ENCODE measurements around the gene INAVA. TPM values are rescaled to one million over a fixed set of nuclear protein-coding genes. Genes with fewer than 3 reads are reported as not detected.

INAVA gene
- total RNA-seq, 1 experiment from 2014 or later = 36.8 TPM

DNA sequence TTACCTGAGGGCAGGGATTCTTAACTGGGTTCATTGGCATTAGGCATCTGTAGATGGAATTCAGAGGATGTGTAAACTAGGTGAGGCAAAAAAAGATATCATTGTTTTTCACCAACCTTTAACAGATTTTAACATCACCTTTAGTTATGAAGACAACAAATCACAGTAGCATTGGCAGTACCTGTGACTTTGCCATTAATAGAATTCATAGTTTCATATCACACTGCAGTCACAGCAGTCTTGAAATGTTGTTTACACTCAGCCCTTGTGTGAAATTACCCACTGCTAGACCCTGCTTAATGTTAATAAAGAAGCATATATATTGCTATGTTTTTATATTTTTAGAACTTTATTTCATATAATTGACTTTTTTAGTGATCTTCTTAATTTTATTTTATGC is 1.7 kb upstream of the INAVA start:
- Histone ChIP-seq H2BK20ac (ENCODE audit: low read depth, low read length, poor library complexity, severe bottlenecking) (no peak overlapping the region), H3K9ac (ENCODE audit: extremely low read depth, insufficient read length, low read length) (peak overlapping the region; percentile 98), H2BK12ac (ENCODE audit: insufficient read length, low read depth, low read length) (no peak overlapping the region), H3K18ac (ENCODE audit: insufficient read length, low read depth, low read length) (no peak overlapping the region), H4K8ac (replicated peaks; ENCODE audit: insufficient read length, low read depth, low read length) (no peak overlapping the region), H3K56ac (ENCODE audit: insufficient read length, low read depth, low read length) (no peak overlapping the region), H3K9me3 (ENCODE audit: control insufficient read depth, low read depth, low read length) (no peaks in the 10 kb centered on the region), H3K23ac (ENCODE audit: insufficient read length, low read depth, low read length) (no peak overlapping the region), H3K79me2 (ENCODE audit: insufficient read depth, low read length) (peaks cover 22% of the 10 kb centered on the region; the same call in 1 of the 2 replicates), H4K5ac (ENCODE audit: insufficient read length, low read depth, low read length) (no peak overlapping the region), H4K91ac (ENCODE audit: insufficient read length, low read depth, low read length) (no peak overlapping the region), H3T11ph (ENCODE audit: low read length) (no peak overlapping the region), H3K14ac (ENCODE audit: insufficient read depth, low read length) (no peak overlapping the region), H3K27me3 (ENCODE audit: insufficient read depth, low read length) (no peaks in the 10 kb centered on the region), H3K4me1 (ENCODE audit: insufficient read depth, low read length) (peaks cover 24% of the 10 kb centered on the region), H2AFZ (ENCODE audit: low read length) (no peak overlapping the region), H2BK120ac (ENCODE audit: low read depth, low read length, poor library complexity, severe bottlenecking) (no peak overlapping the region), H2AK5ac (ENCODE audit: insufficient read length, low read length) (no peak overlapping the region), H2BK5ac (ENCODE audit: insufficient read length, low read length) (no peak overlapping the region), H3K4ac (ENCODE audit: low read depth, low read length) (no peak overlapping the region), H3K27ac (ENCODE audit: insufficient read length, low read depth, low read length) (no peak overlapping the region), H3K4me2 (ENCODE audit: insufficient read depth, insufficient read length, low read length) (peak overlapping the region; percentile 95), H3K23me2 (ENCODE audit: insufficient read length, low read depth, low read length, poor library complexity, severe bottlenecking) (peaks cover 25% of the 10 kb centered on the region), H3K79me1 (ENCODE audit: insufficient read depth, low read depth, low read length, poor library complexity, severe bottlenecking) (peaks cover 7% of the 10 kb centered on the region), H2BK15ac (ENCODE audit: low read depth, low read length) (no peak overlapping the region), H4K20me1 (ENCODE audit: control insufficient read depth, insufficient read depth, insufficient read length) (peaks cover 2% of the 10 kb centered on the region)
- TF ChIP-seq, protein P1, sequence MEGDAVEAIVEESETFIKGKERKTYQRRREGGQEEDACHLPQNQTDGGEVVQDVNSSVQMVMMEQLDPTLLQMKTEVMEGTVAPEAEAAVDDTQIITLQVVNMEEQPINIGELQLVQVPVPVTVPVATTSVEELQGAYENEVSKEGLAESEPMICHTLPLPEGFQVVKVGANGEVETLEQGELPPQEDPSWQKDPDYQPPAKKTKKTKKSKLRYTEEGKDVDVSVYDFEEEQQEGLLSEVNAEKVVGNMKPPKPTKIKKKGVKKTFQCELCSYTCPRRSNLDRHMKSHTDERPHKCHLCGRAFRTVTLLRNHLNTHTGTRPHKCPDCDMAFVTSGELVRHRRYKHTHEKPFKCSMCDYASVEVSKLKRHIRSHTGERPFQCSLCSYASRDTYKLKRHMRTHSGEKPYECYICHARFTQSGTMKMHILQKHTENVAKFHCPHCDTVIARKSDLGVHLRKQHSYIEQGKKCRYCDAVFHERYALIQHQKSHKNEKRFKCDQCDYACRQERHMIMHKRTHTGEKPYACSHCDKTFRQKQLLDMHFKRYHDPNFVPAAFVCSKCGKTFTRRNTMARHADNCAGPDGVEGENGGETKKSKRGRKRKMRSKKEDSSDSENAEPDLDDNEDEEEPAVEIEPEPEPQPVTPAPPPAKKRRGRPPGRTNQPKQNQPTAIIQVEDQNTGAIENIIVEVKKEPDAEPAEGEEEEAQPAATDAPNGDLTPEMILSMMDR (conservative IDR thresholded peaks at IDR 0.05) = no peak
- peaks cover 3% of the 10 kb centered on the region in 3 experiments; a peak in 5 of 7 replicates for H3K36me3 Mint-ChIP-seq (ENCODE audit: insufficient read depth in 1 of 3, low read depth in 3 of 3)
- no peaks in the 10 kb centered on the region for H3K9me3 Mint-ChIP-seq
- H3K27ac Mint-ChIP-seq = peak overlapping the region; percentile 95 to 99 (median 99)
- peaks cover 66 to 73% of the 10 kb centered on the region in 2 experiments for H3K4me1 Mint-ChIP-seq
- H3K27me3 Mint-ChIP-seq (ENCODE audit: low read depth) = no peaks in the 10 kb centered on the region; the same call in none of the 2 replicates
- peak overlapping the region; percentile 86 to 95 for H3K4me3 Mint-ChIP-seq
- DNase-seq = no peak

Data from H9 (cell line).